ENCODE data around the gene PPP1R15A. TPM values are rescaled to one million over a fixed set of nuclear protein-coding genes. Genes with fewer than 3 reads are reported as not detected.
"Not testable (repeated sequence)": the region's sequence is repeated elsewhere in the genome, so short reads cannot be mapped to it uniquely, and the experiment has no call there.

Gene PPP1R15A
- total RNA-seq, 1 donor from 2014 or later = 233 TPM

- no peak for TF ChIP-seq CTCF (IDR thresholded peaks at IDR 0.05; ENCODE audit: insufficient read depth, low read length, poor library complexity, severe bottlenecking)
- Histone ChIP-seq H3K27me3 (ENCODE audit: control insufficient read depth, insufficient read depth, low read length) (no peaks in the 10 kb centered on the region), H3K4me3 (ENCODE audit: low read depth, low read length) (no peak overlapping the region), H3K36me3 (ENCODE audit: control insufficient read depth, insufficient read depth, low read length) (no peaks in the 10 kb centered on the region)
- no peak for DNase-seq (ENCODE audit: low read depth)
Observed at GRCh38 chr19:48910803-48911202, 38.6 kb downstream of the PPP1R15A start.

GRCh38 chr19:48913114-48913889 is 41.1 kb downstream of the PPP1R15A start:
- TF ChIP-seq CTCF (IDR thresholded peaks at IDR 0.05; ENCODE audit: insufficient read depth, low read length, poor library complexity, severe bottlenecking) = no peak
- Histone ChIP-seq H3K36me3 (ENCODE audit: control insufficient read depth, insufficient read depth, low read length) (no peaks in the 10 kb centered on the region), H3K4me3 (ENCODE audit: low read depth, low read length) (no peak overlapping the region), H3K27me3 (ENCODE audit: control insufficient read depth, insufficient read depth, low read length) (no peaks in the 10 kb centered on the region)
- no peak for DNase-seq (ENCODE audit: low read depth)

- DNase-seq (ENCODE audit: low read depth) = no peak
- H3K27me3 ChIP-seq (ENCODE audit: control insufficient read depth, insufficient read depth, low read length) = no peaks in the 10 kb centered on the region
- no peak for TF ChIP-seq CTCF (IDR thresholded peaks at IDR 0.05; ENCODE audit: insufficient read depth, low read length, poor library complexity, severe bottlenecking)
- no peak overlapping the region for H3K4me3 ChIP-seq (ENCODE audit: low read depth, low read length)
- no peaks in the 10 kb centered on the region for H3K36me3 ChIP-seq (ENCODE audit: control insufficient read depth, insufficient read depth, low read length)
Observed at GRCh38 chr19:48914181-48914580, 42.0 kb downstream of the PPP1R15A start.

GRCh38 chr19:48915757-48916156 is 43.5 kb downstream of the PPP1R15A start:
- DNase-seq (ENCODE audit: low read depth) = no peak
- Histone ChIP-seq H3K4me3 (ENCODE audit: low read depth, low read length) (no peak overlapping the region), H3K36me3 (ENCODE audit: control insufficient read depth, insufficient read depth, low read length) (no peaks in the 10 kb centered on the region), H3K27me3 (ENCODE audit: control insufficient read depth, insufficient read depth, low read length) (no peaks in the 10 kb centered on the region)
- no peak for TF ChIP-seq CTCF (IDR thresholded peaks at IDR 0.05; ENCODE audit: insufficient read depth, low read length, poor library complexity, severe bottlenecking)

- no peaks in the 10 kb centered on the region for H3K36me3 ChIP-seq (ENCODE audit: control insufficient read depth, insufficient read depth, low read length)
- no peak for TF ChIP-seq CTCF (IDR thresholded peaks at IDR 0.05; ENCODE audit: insufficient read depth, low read length, poor library complexity, severe bottlenecking)
Observed at GRCh38 chr19:48918071-48918470, 45.9 kb downstream of the PPP1R15A start.

GRCh38 chr19:48918801-48919247 is 46.6 kb downstream of the PPP1R15A start:
- Histone ChIP-seq H3K36me3 (ENCODE audit: control insufficient read depth, insufficient read depth, low read length) (no peaks in the 10 kb centered on the region), H3K4me3 (ENCODE audit: low read depth, low read length) (no peak overlapping the region), H3K27me3 (ENCODE audit: control insufficient read depth, insufficient read depth, low read length) (no peaks in the 10 kb centered on the region)
- no peak for TF ChIP-seq CTCF (IDR thresholded peaks at IDR 0.05; ENCODE audit: insufficient read depth, low read length, poor library complexity, severe bottlenecking)
- no peak for DNase-seq (ENCODE audit: low read depth)

More at GRCh38 chr19:48918071-48918470, 45.9 kb downstream of the PPP1R15A start:
- Histone ChIP-seq H3K27me3 (ENCODE audit: control insufficient read depth, insufficient read depth, low read length) (no peaks in the 10 kb centered on the region), H3K4me3 (ENCODE audit: low read depth, low read length) (no peak overlapping the region)
- DNase-seq (ENCODE audit: low read depth) = no peak

- not testable (repeated sequence) for H3K27me3 ChIP-seq (ENCODE audit: control insufficient read depth, insufficient read depth, low read length); DNase-seq (ENCODE audit: low read depth); H3K36me3 ChIP-seq (ENCODE audit: control insufficient read depth, insufficient read depth, low read length); H3K4me3 ChIP-seq (ENCODE audit: low read depth, low read length)
Observed at GRCh38 chr19:48919271-48919670, 47.0 kb downstream of the PPP1R15A start.
